Measurements from ENCODE around the gene UBE3B.

- TF ChIP-seq, protein P1, sequence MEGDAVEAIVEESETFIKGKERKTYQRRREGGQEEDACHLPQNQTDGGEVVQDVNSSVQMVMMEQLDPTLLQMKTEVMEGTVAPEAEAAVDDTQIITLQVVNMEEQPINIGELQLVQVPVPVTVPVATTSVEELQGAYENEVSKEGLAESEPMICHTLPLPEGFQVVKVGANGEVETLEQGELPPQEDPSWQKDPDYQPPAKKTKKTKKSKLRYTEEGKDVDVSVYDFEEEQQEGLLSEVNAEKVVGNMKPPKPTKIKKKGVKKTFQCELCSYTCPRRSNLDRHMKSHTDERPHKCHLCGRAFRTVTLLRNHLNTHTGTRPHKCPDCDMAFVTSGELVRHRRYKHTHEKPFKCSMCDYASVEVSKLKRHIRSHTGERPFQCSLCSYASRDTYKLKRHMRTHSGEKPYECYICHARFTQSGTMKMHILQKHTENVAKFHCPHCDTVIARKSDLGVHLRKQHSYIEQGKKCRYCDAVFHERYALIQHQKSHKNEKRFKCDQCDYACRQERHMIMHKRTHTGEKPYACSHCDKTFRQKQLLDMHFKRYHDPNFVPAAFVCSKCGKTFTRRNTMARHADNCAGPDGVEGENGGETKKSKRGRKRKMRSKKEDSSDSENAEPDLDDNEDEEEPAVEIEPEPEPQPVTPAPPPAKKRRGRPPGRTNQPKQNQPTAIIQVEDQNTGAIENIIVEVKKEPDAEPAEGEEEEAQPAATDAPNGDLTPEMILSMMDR (IDR thresholded peaks at IDR 0.05): no peak
- TF ChIP-seq POLR2A (IDR thresholded peaks at IDR 0.05): no peak
- no peak for TF ChIP-seq EP300 (IDR thresholded peaks at IDR 0.05)
Observed at GRCh38 chr12:109452489-109452888, 24.9 kb upstream of the UBE3B start.
